ENCODE results near the gene FOXL1. TPM values are rescaled to one million over a fixed set of nuclear protein-coding genes. Genes with fewer than 3 reads are reported as not detected.

FOXL1 gene
- total RNA-seq, 1 experiment from 2014 or later = 0.11 TPM

GRCh38 chr16:86602521-86602920 lies 24.2 kb downstream of the FOXL1 start:
- H3K36me3 Mint-ChIP-seq (ENCODE audit: insufficient read depth, unreplicated experiment) = no peaks in the 10 kb centered on the region
- H3K4me1 Mint-ChIP-seq (ENCODE audit: low read depth, unreplicated experiment) = no peaks in the 10 kb centered on the region
- intact Hi-C loops (cut with micrococcal nuclease; ENCODE audit: unreplicated experiment) = no loop called here
- POLR2A ChIA-PET = interaction anchor here (0.5 kb wide), 1 partner anchor 181 kb away, joined by 3 read pairs; no protein-coding TSS in a partner anchor
- DNase-seq = no peak
- CTCF ChIA-PET = no interaction called here
- TF ChIP-seq CTCF (IDR thresholded peaks at IDR 0.05; ENCODE audit: insufficient read depth in 1 of 2, low read depth in 1 of 2, low read length in 1 of 2, severe bottlenecking in 1 of 2, unreplicated experiment in 1 of 2) = no peak
- no peaks in the 10 kb centered on the region for H3K27me3 ChIP-seq (replicated peaks; ENCODE audit: control insufficient read depth, insufficient read depth, low read length)
- H3K27ac Mint-ChIP-seq (ENCODE audit: unreplicated experiment) = no peak overlapping the region
- no peaks in the 10 kb centered on the region for H3K36me3 ChIP-seq (ENCODE audit: control insufficient read depth, insufficient read depth, low read length)
- H3K27me3 Mint-ChIP-seq (ENCODE audit: insufficient read depth, unreplicated experiment) = peaks cover 14% of the 10 kb centered on the region
- no peak overlapping the region for H3K4me3 ChIP-seq (ENCODE audit: low read depth, low read length)
- no peaks in the 10 kb centered on the region for H3K4me1 ChIP-seq
- H3K9me3 ChIP-seq = no peaks in the 10 kb centered on the region; the same call in 1 of the 2 replicates
- H3K4me3 Mint-ChIP-seq (ENCODE audit: unreplicated experiment) = no peak overlapping the region
- no TSS peak for BruUV-seq (replicated peaks)
- H3K9me3 Mint-ChIP-seq (ENCODE audit: unreplicated experiment) = peaks cover 10% of the 10 kb centered on the region

GRCh38 chr16:86604436-86605193 lies 26.3 kb downstream of the FOXL1 start:
- Mint-ChIP-seq H3K4me1 (ENCODE audit: low read depth, unreplicated experiment) (no peaks in the 10 kb centered on the region), H3K36me3 (ENCODE audit: insufficient read depth, unreplicated experiment) (no peaks in the 10 kb centered on the region), H3K27ac (ENCODE audit: unreplicated experiment) (no peak overlapping the region), H3K27me3 (ENCODE audit: insufficient read depth, unreplicated experiment) (peaks cover 7% of the 10 kb centered on the region), H3K4me3 (ENCODE audit: unreplicated experiment) (no peak overlapping the region), H3K9me3 (ENCODE audit: unreplicated experiment) (peaks cover 10% of the 10 kb centered on the region)
- DNase-seq = no peak
- Histone ChIP-seq H3K4me1 (no peaks in the 10 kb centered on the region), H3K4me3 (ENCODE audit: low read depth, low read length) (no peak overlapping the region), H3K9me3 (no peaks in the 10 kb centered on the region; the same call in 1 of the 2 replicates), H3K27me3 (replicated peaks; ENCODE audit: control insufficient read depth, insufficient read depth, low read length) (no peaks in the 10 kb centered on the region), H3K36me3 (ENCODE audit: control insufficient read depth, insufficient read depth, low read length) (no peaks in the 10 kb centered on the region)
- POLR2A ChIA-PET = no interaction called here
- no TSS peak for BruUV-seq (replicated peaks)
- CTCF ChIA-PET = interaction anchor here (0.6 to 0.7 kb wide), 2 partner anchors 28 to 531 kb away, joined by 3 read pairs; no protein-coding TSS in a partner anchor
- intact Hi-C loops (cut with micrococcal nuclease; ENCODE audit: unreplicated experiment) = no loop called here
- no peak for TF ChIP-seq CTCF (IDR thresholded peaks at IDR 0.05; ENCODE audit: insufficient read depth in 1 of 2, low read depth in 1 of 2, low read length in 1 of 2, severe bottlenecking in 1 of 2, unreplicated experiment in 1 of 2)

GRCh38 chr16:86605950-86606349 lies 27.6 kb downstream of the FOXL1 start:
- Mint-ChIP-seq H3K36me3 (ENCODE audit: insufficient read depth, unreplicated experiment) (no peaks in the 10 kb centered on the region), H3K9me3 (ENCODE audit: unreplicated experiment) (peaks cover 10% of the 10 kb centered on the region), H3K4me1 (ENCODE audit: low read depth, unreplicated experiment) (no peaks in the 10 kb centered on the region), H3K27me3 (ENCODE audit: insufficient read depth, unreplicated experiment) (peaks cover 7% of the 10 kb centered on the region), H3K27ac (ENCODE audit: unreplicated experiment) (no peak overlapping the region), H3K4me3 (ENCODE audit: unreplicated experiment) (no peak overlapping the region)
- H3K4me3 ChIP-seq (ENCODE audit: low read depth, low read length) = no peak overlapping the region
- BruUV-seq (replicated peaks) = no TSS peak
- no peaks in the 10 kb centered on the region for H3K36me3 ChIP-seq (ENCODE audit: control insufficient read depth, insufficient read depth, low read length)
- no peaks in the 10 kb centered on the region for H3K27me3 ChIP-seq (replicated peaks; ENCODE audit: control insufficient read depth, insufficient read depth, low read length)
- TF ChIP-seq CTCF (IDR thresholded peaks at IDR 0.05; ENCODE audit: insufficient read depth in 1 of 2, low read depth in 1 of 2, low read length in 1 of 2, severe bottlenecking in 1 of 2, unreplicated experiment in 1 of 2) = no peak
- intact Hi-C loops (cut with micrococcal nuclease; ENCODE audit: unreplicated experiment) = no loop called here
- POLR2A ChIA-PET = no interaction called here
- H3K4me1 ChIP-seq = peaks cover 2% of the 10 kb centered on the region
- CTCF ChIA-PET = no interaction called here
- no peak for DNase-seq
- H3K9me3 ChIP-seq = no peaks in the 10 kb centered on the region

All from Caco-2 (cell line).